DMS153 (cell line): Measurements from ENCODE around the gene LMBR1L.
"Not testable (repeated sequence)": the region's sequence is repeated elsewhere in the genome, so short reads cannot be mapped to it uniquely, and the experiment has no call there.

ENCODE experiments used
- DNase-seq: peaks from one replicate; lab custom pipeline; 2025; lab: John Stamatoyannopoulos, UW

The LMBR1L gene

GRCh38 chr12:49110464-49111155 is at the start of gene LMBR1L:
LMBR1L (minus strand) TSS chr12:49110847; CDS start chr12:49110555, 292 bp downstream.
- DNase-seq: peak; percentile 97

DNA sequence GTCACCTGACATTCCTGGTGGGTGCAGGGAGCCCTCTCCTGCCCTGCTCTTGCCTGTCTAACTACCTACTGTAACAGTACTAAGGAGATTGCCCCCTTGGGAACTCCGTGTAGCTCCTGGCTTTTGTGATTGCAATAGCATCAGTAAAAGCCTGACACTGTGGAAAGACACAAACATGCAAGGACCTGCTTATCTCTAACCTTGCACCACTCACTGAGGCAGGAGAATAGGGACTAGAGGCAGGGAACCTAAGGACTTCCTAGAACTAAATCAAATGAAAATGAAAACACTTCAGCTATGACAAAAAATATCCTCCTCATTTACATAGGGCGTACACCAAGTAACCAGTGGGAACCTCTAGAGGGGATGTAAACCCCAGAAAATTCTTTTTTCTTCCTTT is 49.8 kb upstream of the LMBR1L start:
- no peak for DNase-seq

- DNase-seq: no peak
Observed at GRCh38 chr12:49154221-49154620, 43.6 kb upstream of the LMBR1L start.

DNA sequence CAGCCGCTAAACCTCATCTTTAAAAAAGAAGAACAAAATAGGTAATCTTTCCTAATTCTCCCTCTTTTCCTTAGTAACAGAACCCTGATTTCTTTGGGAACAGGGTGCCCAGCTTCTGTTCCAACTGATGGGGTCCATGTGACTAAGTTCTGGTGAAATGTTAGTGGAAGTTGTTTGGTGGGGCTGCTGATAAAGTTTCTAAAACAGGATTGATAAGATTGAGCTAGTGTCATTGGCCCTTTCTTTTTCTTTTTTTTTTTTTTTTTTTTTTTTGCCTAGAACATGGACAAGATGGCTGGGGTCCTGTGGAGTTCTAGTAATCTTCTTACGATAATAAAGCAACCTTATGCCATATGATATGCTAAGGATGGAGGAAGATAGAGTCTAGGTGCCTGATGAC is 36.7 kb upstream of the LMBR1L start:
- DNase-seq: no peak

DNA sequence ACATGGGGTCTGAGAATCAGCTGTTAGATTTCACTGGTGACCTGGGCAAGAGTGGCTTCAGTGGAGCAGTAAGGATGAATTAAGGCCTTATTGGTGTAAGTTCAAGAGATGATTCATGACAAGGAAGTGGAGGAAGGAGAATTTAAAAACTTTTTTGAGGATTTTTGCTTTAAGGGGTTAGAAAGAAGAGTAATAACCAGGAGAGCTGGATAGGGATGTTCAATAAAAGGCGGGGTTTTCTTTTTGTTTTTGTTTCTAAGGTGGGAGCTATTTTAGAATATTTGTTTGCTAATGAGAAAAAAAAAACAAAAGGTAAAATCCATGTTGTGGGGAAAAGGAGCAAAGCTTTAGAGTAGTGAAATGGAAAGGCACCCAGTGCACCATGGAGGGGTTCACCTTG is 35.8 kb upstream of the LMBR1L start:
- no peak for DNase-seq

DNA sequence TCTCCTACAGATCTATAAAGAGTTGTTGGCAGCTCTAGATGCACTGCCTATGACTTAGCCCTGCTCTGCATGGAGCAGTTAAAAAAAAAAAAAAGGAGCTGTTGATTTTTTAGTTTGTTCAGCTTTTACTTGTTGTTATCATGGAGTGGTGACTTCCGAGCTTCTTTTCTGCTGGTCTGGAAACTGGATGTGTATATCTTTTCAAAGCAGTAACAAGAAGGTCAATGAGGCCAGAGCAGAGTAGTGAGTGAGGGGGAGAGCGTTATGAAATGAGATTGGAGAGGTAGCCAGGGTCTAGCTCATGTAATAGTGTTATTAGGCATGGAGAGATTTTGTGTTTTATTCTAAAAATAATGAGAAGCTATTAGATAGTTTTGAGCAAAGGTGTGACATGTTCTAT is 33.7 kb upstream of the LMBR1L start:
- no peak for DNase-seq

GRCh38 chr12:49138999-49139398 is 28.4 kb upstream of the LMBR1L start:
- no peak for DNase-seq

GRCh38 chr12:49138587-49138986 is 27.9 kb upstream of the LMBR1L start:
- peak; percentile 13 for DNase-seq

- DNase-seq: no peak
Observed at GRCh38 chr12:49137476-49137875, 26.8 kb upstream of the LMBR1L start.

DNA sequence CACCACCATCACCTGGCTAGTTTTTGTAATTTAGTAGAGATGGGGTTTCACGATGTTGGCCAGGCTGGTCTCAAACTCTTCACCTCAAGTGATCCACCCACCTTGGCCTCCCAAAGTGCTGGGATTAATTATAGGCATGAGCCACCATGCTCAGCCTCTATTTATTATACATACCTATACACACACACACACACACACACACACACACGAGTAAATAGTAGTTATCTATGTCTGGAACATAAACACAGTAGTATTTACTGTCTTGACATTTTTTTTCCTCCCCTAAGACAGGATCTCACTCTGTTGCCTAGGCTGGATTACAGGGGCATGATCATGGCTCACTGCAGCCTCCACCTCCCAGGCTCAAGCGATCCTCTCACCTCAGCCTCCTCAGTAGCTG is 26.4 kb upstream of the LMBR1L start:
- not testable (repeated sequence) for DNase-seq

GRCh38 chr12:49133590-49133989 is 22.9 kb upstream of the LMBR1L start:
- DNase-seq: no peak

- no peak for DNase-seq
Observed at GRCh38 chr12:49133014-49133413, 22.4 kb upstream of the LMBR1L start.

DNA sequence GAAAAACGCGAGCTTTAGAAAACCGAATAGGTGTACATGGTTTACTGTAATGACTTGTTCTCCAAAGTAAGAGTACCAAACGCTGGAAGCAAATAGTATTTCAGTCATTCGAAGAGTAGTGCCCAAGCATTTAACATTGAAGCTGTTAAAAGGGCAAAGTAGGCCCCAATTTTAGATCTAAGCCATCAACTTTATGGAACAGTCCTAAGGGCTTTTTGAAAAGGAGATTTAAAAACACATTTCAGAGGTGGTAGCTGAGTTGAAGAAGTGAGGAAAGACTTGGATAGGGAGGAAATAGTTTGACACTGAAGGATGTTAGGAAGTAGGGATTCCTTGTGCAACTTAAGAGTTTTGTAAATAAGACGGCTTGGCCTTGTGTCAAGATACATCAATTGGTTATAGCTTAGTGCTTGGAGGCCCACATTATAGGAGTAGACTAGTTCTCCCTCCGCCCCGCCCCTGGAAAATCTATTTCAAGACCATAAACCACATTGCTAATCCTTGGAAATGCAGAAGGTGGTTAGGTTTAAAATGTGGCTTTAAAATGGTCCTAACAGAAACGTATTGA is 21.3 kb upstream of the LMBR1L start:
- no peak for DNase-seq

GRCh38 chr12:49131051-49131893 is 20.6 kb upstream of the LMBR1L start, which contains the start of gene TUBA1B:
TUBA1B (minus strand) TSS chr12:49131395; CDS start chr12:49131300, 95 bp downstream.
- DNase-seq: peak; percentile 76

- peak; percentile 86 for DNase-seq
Observed at GRCh38 chr12:49130151-49131050, 19.8 kb upstream of the LMBR1L start.

DNA sequence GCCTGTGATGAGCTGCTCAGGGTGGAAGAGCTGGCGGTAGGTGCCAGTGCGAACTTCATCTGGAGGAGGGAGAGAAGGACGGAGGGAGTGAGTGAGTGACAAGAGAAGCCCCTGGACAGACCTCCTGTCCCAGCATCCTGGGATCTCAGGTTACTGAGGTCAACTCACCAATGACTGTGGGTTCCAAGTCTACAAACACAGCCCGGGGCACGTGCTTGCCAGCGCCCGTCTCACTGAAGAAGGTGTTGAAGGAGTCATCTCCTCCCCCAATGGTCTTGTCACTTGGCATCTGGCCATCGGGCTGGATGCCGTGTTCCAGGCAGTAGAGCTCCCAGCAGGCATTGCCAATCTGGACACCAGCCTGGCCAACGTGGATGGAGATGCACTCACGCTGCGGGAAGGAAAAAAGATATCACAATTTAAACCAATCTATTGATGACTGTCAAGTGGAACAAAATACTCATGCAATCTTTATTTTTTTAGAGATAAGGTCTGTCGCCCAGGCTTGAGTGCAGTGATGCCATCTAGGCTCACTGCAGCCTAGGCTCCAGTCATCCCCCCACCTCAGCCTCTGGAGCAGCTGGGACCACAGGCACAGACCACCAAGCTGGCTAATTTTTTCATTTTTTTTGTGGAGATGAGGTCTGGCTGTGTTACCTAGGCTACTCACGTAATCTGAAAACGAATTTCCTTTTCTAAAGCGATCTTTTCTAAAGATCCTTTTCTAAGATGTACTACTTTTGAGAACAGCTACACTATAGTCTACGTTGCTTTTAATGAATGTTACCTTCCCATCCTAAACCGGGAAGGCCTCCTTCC is 18.9 kb upstream of the LMBR1L start:
- DNase-seq: no peak

GRCh38 chr12:49127971-49128370 is 17.3 kb upstream of the LMBR1L start:
- not testable (repeated sequence) for DNase-seq

GRCh38 chr12:49126852-49127763 is 16.5 kb upstream of the LMBR1L start:
- no peak for DNase-seq

- DNase-seq: peak; percentile 36
Observed at GRCh38 chr12:49121047-49121696, 10.5 kb upstream of the LMBR1L start.
